Stimulated activated CD4-positive, alpha-beta T cell treated with anti-CD3 and anti-CD28 coated beads, Interleukin-15, amount 100 ng/mL, for 1 hour (primary cell): Measurements from ENCODE around the gene ECSCR.
"Not testable (repeated sequence)": the region's sequence is repeated elsewhere in the genome, so short reads cannot be mapped to it uniquely, and the experiment has no call there.

Experiments
- DNase-seq, 2 donors: peaks; one replicate each; pipeline ENCODE4 v3.0.0-alpha.2; 2020; ENCODE audit warnings: low read depth in 1 of 2, low spot score in 1 of 2

The ECSCR gene, protein sequence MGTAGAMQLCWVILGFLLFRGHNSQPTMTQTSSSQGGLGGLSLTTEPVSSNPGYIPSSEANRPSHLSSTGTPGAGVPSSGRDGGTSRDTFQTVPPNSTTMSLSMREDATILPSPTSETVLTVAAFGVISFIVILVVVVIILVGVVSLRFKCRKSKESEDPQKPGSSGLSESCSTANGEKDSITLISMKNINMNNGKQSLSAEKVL

DNA sequence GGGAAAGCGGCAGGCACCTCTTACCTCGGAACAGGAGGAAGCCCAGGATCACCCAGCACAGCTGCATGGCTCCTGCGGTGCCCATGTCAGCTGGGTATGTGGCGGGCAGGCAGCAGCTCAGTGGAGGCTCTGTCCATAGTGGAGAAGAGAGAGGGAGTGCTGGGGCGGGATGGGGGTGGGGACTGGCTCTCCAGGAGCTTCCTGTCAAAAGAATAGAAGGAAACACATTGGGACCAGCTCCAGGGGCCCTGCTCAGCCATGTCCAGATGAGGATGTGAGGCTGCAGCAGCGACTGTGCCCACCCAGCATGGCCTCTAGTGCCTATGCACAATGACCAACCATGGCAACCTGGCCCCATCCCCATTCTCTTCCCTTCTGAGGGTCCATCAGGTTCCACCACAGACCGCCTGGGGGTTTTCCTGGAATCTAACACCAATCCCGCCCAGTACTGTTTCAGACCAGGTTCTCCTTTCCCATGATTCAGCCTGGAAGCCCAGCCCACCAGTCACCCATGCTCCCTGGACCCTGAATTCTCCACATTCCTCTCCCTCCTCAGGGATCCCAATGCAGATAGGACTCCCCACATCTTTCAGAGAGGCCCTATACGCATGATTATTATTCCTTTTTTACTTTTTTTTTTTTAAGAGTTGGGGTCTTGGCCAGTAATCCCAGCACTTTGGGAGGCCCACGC is at the start of gene ECSCR:
Gene ECSCR (minus strand): TSS at position 158 of the 691 bp plus-strand sequence. CDS start 73 bp downstream, at position 85.
- no peak for DNase-seq

DNA sequence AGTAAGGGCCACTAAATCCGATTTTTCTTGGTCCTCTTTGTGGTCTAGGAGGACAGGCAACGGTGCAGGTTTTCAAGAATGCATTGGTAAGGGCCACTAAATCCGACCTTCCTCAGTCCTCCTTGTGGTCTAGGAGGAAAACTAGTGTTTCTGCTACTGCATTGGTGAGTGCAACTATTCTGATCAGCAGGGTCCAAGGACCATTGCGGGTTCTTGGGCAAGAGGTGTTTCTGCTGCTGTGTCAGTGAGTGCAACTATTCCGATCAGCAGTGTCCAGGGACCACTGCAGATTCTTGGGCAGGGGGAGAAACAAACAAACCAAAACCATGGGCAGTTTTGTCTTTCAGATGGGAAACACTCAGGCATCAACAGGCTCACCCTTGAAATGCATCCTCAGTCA is 42.2 kb upstream of the ECSCR start:
- not testable (repeated sequence) for DNase-seq

DNA sequence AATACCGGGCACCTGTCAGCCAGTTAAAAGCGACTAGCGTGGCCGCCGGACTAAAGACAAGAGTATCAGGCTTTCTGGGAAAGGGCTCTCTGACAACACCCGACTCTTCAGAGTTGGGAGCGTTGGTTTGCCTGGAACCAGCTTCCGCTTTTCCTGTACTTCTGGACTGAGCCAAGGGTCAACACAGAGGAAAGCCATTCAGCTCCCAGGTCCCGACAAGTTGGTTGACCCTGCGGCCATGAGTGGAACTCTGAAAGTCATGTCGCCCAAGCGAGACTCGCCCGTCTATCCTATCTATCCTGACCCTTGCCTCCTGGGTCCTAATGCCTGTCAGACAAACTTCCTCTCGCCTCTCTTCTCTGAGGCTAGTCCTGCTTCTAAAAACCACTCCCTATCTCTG is 41.3 kb upstream of the ECSCR start:
- DNase-seq = not testable (repeated sequence)

DNA sequence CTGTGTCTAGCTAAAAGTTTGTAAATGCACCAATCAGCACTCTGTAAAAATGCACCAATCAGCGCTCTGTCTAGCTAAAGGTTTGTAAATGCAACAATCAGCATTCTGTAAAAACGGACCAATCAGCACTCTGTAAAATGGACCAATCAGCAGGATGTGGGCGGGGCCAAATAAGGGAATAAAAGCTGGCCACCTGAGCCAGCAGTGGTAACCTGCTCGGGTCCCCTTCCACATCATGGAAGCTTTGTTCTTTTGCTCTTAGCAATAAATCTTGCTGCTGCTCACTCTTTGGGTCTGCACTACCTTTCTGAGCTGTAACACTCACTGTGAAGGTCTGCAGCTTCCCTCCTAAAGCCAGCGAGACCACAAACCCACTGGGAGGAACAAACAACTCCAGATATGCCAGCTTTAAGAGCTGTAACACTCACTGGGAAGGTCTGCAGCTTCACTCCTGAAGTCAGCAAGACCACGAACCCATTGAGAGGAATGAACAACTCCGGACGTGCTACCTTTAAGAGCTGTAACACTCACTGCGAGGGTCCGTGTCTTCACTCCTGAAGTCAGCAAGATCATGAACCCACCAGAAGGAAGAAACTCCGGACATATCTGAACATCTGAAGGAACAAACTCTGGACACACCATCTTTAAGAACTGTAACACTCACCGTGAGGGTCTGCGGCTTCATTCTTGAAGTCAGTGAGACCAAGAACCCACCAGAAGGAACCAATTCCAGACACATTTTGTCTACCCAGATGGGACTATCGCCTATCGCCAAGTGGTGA is 40.7 kb upstream of the ECSCR start:
- not testable (repeated sequence) for DNase-seq

DNA sequence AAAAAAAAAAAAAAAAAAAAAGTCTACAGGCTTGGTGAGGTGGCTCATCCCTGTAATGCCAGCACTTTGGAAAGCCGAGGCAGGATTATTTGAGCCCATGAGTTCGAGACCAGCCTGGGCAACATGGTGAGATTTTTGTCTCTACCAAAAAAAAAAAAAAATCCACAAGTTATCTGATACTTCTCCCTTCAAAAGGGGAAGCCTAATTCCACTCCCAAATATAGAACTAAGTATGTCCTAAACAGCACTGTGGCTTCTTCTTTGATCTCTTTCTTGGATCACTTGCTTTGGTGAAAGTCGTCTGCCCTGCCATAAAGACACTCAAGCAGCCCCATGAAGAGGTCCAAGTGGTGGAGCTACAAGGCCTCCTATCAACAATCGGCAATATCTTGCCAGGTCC is 38.8 kb upstream of the ECSCR start:
- no peak for DNase-seq

DNA sequence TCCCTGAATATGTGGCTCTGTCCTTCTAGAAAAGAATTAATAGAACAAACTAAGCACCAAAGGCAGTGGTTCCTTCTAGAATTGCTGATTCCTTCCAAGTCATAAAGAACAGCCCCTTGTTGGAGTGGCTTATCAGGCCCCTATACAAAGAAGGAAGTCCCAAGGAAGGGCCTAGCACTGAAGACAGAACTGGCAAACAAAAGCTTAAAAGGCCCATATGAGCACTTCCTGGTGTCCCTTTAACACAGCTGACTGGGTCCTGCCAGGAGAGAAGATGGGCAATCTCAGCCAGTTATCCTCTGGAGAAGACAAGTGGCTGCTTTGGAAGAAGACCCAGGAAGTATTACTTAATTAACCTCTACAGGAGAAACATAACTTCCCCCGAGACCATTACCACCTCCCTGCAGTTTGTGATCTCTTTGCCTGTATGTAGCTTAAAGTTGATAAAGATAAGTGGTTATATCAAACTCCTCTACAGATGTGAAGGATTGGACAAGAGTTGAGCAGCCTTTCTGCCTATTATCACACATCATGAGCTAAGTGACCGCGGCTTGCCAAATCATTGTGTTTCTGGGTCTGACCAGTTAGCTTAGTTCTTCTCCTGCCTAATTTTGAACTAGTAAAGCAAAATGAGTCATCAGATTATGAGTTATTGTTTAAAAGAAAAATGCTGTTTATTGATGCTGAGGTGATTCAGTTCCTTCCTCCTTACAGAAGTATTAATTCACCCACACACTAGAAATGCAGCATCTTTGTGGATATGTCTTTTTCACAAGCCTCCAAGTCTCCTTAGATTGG is 33.3 kb upstream of the ECSCR start:
- no peak for DNase-seq

DNA sequence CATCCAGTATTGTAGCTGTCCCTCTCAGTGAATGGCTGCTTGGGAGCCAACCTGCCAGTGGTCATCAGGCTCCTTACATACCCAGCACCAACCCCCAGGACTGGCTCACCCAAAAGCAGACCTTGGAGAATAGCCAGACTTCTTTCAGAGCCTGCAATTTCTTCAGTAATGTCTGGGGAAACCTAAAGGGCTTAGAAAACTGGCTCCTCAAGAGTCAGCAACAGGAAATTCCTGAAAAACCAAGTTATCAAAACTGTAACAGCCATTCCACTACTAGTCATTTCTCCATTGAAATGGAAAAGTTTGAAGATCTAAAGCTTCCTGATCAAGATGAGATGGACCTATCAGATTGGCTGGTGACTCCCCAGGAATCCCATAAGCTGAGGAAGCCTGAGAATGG is 32.3 kb upstream of the ECSCR start:
- DNase-seq = no peak

DNA sequence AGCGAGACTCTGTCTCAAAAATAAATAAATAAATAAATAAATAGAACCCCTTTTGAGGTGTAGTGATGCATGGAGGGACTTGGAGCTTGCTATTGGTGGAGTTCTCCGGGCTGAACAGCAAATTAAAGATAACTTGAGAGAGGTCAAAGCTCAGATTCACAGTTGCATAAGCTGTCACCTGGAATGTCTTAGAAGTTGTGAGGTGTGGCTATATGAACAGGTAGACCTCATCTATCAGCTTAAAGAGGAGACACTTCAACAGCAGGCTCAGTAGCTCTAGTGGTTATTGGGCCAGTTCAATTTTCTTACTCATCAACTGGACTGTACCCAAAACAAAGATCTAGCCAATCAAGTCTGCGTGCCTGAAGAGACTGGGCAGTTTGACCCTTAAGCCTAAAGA is 31.7 kb upstream of the ECSCR start:
- DNase-seq = no peak

DNA sequence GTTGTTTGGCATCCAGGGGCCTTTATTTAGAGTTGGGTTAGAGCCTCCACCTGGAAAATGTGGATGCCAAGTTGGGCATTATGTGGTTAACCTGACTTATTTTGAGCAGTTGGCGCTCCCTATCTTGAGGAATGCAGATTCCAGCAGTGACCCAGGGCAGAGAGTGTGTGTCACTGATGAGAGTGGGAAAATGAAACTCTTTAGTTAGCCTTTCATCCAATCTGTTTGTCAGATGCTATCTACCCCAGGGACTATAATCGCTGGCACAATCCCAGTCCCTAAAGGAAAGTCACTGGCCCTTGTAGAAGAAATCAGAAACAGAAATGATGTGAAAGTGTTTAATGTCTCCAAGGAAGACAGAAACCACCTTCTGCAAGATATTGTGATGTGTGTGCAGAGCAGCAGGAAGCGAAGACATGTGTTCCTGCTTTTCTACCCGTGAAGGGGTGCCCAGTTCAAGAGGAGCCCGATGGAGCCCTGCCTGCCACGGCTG is 30.2 kb upstream of the ECSCR start:
- no peak for DNase-seq

DNA sequence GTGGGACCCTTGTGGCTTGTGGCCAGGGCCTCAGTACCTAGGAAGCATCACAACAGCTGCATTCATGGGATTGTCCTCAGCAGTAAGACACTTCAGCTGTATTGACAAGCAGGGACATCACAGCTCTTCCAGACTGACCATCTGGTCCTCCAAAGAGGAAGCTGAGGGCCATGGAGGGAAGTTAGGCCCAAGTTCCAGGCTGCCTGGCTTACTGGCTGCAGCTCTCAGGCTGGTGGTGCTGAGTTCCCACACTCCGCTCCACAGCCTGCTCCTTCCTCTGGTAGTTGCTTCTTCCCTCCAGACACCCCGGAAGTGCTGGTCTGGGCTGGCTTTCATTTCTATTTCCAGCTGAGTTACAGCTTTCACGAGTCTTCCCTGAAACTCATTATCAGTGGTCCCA is 25.7 kb upstream of the ECSCR start:
- DNase-seq = no peak

DNA sequence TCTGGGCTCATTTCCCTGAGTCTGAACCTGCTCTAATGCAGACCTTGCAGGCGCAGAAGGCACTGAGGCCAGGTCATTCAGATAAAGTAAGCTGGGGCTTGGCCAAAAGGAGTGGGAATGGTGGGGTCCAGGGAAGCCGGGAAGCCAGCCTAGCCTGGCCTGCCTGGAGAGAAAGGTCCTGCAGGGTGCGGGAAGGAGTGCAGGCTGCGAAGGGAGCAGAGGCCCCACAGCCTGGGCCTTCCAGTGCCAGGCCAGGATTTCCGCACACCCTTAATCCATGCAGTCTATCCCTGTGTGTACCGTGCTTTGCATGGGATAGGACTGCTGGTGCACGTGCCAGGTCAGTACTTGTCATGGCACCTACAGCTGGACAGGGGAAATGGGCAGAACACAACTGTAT is 23.7 kb upstream of the ECSCR start:
- no peak for DNase-seq

DNA sequence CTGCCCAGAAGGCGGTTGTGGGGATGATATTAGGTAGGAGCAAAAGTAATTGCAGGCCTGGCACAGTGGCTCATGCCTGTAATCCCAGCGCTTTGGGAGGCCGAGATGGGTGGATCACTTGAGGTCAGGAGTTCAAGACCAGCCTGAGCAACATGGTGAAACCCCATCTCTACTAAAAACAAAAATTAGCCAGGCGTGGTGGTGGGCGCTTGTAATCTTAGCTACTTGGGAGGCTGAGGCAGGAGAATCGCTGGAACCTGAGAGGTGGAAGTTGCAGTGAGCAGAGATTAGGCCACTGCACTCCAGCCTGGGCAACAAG is 20.3 kb upstream of the ECSCR start:
- DNase-seq = not testable (repeated sequence)

DNA sequence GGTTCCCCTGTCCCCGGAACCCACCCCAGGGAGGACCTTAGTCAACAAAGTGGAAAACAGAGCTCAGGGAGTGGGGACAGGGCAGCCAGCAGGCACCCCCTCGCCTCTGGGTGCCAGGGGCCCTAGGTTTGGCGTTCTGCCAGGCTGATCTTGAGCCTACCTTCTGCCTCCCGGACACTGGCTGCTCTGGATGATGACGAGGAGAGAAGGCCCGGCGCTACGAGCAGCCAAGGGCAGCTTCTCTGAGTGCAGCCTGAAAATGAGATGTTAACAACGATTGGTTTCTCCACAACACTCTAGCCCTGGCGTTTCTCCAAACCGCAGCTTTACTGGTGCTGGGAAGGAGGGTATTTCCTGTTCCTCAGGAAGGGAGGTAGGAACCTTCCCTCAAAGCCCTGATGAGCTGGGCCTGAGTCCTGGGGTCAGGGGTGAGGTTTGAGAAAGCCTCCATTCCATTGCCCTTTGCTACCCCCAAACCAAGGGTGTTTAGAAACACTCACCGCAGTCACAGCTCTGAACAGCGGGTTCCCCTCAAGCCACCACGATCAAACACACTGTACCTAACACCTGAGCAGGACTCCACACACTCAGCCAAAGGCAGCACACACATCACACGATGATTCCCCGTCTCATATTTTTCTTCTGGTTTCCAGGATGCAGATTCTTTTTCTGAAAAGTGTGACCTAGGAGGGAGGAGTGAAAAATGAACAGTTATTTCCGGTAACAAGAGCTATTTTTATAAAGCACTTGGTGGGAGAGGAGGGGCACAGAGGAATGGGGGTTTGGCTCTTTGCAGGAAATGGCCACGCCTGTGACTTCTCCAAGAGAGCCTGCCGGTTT is 19.7 kb upstream of the ECSCR start, which contains the start of gene STING1:
Gene STING1 (minus strand): TSS at position 709 of the 840 bp plus-strand sequence. CDS start 1,054 bp downstream, outside the sequence.
- DNase-seq = peak in 1 of 2 donors; percentile 38

DNA sequence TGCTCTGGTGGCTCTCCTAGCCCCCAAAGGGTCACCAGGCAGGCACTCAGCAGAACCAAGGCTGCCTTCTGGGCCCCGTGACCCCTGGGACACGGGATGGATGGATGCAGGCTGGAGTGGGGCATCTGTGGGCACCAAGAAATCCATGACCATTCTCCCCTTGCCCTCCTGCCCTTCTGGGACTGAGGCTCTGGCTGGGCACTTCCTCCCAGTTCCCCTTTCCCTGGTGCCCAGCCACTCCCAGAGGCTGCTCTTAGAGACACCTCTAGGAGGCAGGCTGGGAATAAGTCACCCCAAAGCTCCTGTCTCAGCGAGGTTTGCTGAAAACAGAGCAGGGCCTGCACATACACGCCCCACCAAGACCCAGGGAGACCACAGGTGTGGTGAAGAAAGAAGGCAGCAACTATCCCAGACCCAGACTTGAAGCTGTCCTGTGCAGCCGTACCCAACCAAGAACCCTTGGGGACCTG is 19.1 kb upstream of the ECSCR start:
- DNase-seq = no peak

DNA sequence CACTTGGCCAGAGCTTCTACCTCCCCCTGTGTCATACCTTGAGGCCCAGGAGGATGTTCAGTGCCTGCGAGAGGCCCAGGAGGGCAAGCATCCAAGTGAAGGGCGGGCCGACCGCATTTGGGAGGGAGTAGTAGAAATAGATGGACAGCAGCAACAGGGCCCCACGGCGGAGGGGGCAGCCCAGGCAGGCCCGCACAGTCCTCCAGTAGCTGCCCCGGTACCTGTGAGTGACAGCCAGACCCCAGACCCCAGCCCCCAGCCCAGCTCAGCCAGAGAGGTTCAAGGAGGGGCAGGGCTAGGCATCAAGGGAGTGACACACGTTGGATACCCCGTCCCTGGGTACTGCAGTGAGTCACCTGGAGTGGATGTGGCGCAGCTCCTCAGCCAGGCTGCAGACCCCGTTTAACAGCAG is 18.6 kb upstream of the ECSCR start:
- no peak for DNase-seq

DNA sequence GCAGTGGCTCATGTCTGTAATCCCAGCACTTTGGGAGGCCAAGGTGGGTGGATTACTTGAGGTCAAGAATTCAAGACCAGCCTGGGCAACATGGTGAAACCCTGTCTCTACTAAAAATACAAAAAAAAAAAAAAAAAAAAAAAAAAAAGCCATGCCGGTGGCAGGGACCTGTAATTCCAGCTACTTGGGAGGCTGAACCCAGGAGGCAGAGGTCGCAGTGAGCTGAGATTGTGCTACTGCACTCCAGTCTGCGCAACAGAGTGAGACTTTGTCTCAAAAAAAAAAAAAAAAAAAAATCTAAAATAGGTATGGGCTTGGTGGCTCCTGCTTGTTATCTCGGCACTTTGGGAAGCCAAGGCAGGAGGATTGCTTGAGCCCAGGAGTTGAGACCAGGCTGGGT is 17.2 kb upstream of the ECSCR start:
- not testable (repeated sequence) for DNase-seq

DNA sequence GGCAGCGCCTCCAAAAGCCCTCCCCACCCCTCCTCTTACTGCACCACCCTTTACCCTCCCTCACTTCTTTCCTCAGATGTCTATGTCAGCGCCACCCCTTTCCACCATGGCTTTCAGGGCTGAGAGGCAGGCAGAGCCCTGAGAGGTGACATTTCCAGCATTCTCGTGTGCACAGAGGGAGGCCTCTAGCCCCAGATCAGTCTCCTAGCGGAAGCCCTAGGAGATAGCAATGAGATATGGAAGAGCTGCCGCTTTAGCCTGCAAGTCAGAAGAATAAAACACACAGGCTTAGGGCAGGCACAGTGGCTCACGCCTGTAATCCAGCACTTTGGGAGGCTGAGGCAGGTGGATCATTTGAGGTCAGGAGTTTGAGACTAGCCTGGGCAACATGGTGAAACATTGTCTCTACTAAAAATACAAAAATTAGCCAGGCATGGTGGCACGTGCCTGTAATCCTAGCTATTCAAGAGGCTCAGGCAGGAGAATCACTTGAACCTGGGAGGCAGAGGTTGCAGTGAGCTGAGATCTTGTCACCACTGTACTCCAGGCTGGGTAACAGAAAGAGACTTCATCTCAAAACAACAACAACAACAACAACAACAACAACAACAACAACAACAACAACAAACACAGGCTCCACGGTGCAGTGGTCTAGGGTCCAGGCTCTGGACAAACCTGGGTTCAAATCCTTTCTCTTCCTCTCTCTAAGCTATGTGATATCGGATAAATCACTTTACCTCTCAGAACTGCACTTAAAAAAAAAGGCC is 16.3 kb upstream of the ECSCR start:
- not testable (repeated sequence) for DNase-seq

DNA sequence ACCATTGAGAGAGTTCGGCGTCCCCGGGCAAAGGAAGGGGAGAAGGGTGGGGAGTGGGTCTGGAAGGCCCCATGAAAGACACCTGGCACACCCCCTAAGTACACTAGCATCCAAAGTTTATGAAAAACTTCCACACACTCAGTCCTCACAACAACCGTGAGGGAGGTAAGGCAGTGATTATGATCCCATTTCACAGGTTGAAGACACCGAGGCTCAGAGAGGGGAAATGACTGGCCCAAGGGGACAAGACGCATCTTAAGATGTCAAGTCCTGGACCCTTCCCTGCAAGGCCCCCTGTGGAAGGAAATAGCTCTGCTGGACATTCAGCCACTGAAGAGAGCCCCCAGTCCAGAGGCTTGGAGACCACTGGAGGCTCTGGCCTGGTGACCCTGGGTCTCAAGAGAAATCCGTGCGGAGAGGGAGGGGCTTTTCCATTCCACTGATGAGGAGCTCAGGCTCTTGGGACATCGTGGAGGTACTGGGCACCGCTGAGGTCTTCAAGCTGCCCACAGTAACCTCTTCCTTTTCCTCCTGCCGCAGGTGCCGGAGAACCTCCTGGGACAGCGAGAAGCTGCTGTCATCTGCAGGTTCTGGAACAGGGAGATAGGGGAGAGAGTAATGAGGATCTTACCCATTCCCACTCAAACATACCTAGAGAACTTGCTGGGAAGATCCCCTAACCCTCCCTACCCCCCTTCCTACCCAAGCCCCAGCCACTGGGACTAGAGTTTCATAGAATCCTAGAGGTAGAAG is 13.5 kb upstream of the ECSCR start:
- DNase-seq = no peak
